Pancreas (tissue), 10 donors: ENCODE measurements around the gene KDM4B. TPM values are rescaled to one million over a fixed set of nuclear protein-coding genes. Genes with fewer than 3 reads are reported as not detected.
A peak's percentile ranks its signal among the peaks of the same experiment; 100 is the strongest.

Source experiments
- ATAC-seq, 4 donors: fragments of 200-7000 bp; cut with Tn5 transposase; one replicate each; pipeline versions ENCODE4 v1.8.0 to v1.9.1; 2020; ENCODE audit warnings: mild to moderate bottlenecking in 4 of 4, moderate library complexity in 4 of 4
- DNase-seq, 6 donors: peaks; one replicate each; pipeline ENCODE4 v3.0.0-alpha.2; 2020
- FAIRE-seq: peaks from 2 replicates; lab custom pipeline; 2012; peaks lifted over from hg19 to GRCh38; lab: Jason Lieb, UNC
- H3K27ac ChIP-seq, 4 donors: fragments of 200-600 bp; sonication (generic); 1 replicate in 3 of 4; 2 replicates in 1 of 4; pipeline versions ENCODE4 v1.5.0 to v1.8.0; 2020
- H3K27me3 ChIP-seq, 4 donors: fragments of 200-600 bp; one replicate each; pipeline ENCODE4 v1.8.0; 2021
- H3K36me3 ChIP-seq, 3 donors: fragments of 200-600 bp; sonication (generic) in 1 of 3; one replicate each; pipeline versions ENCODE4 v1.5.0 to v1.8.0; 2020 to 2021
- H3K4me1 ChIP-seq, 3 donors: fragments of 200-600 bp; one replicate each; pipeline ENCODE4 v1.8.0; 2021
- H3K4me3 ChIP-seq, 4 donors: fragments of 200-600 bp; sonication (generic) in 2 of 4; one replicate each; pipeline versions ENCODE4 v1.5.0 to v1.8.0; 2020 to 2021
- H3K9me3 ChIP-seq, 4 donors: fragments of 200-600 bp; one replicate each; pipeline ENCODE4 v1.8.0; 2021
- WGBS, 2 donors: extraction: QIAGEN DNeasy Blood & Tissue Kit; methylation state at CpG; one replicate each; pipeline ENCODE4 v1.1.7; 2013; 5-methylcytosine and 5-hydroxymethylcytosine counted together
- intact Hi-C, 3 donors: fragments of 100-400 bp; cut with DNase I; formaldehyde crosslinking; loops; one replicate each; pipeline versions ENCODE4 v1.11.1 to v1.14.2; 2022
- polyA plus RNA-seq, 2 donors: library from polyadenylated mRNA; stranded (reverse); fragments of 200-250 nt; gene quantifications; one replicate each; pipeline ENCODE4 v1.2.3, GENCODE V29; 2013
- total RNA-seq, 6 donors: library from RNA; stranded (reverse); fragmentation: NEBNext Ultra II Directional in 4 of 6; extraction: Animal tissue kit (Norgen Biotek cat#: 25700) in 4 of 6; gene quantifications; one replicate each; pipeline versions ENCODE4 v1.2.1 to v1.2.4, GENCODE V29; 2021 to 2023
- TF ChIP-seq, protein P1 (sequence below), 4 donors: fragments of 200-600 bp; sonication (generic) in 3 of 4; IDR thresholded peaks; one replicate each; pipeline versions ENCODE4 v1.5.0 to v1.8.0; 2021; ENCODE audit warnings: antibody characterized with exemption in 4 of 4
- donor health status: healthy with polysubstance abuse.
- donor health status: DM: no; HTN: no; CAD: no; lungs with moderate emphysema.
- donor health status: DM: no; HTN: no; CAD: no.
- donor health status: control.
- donor health status: control.
- donor health status: Bipolar disorder and iron deficiency.
- donor health status: DM: yes; HTN: yes; CAD: no.
- donor health status: DM: no; HTN: no; CAD: no.
- donor health status: DM: no; HTN: no; CAD: no.
- donor health status: DM: yes; HTN: yes; CAD: no.

Gene KDM4B
- total and polyA plus RNA-seq, 8 donors: 13.8 to 24.0 (median 18.5) TPM

DNA sequence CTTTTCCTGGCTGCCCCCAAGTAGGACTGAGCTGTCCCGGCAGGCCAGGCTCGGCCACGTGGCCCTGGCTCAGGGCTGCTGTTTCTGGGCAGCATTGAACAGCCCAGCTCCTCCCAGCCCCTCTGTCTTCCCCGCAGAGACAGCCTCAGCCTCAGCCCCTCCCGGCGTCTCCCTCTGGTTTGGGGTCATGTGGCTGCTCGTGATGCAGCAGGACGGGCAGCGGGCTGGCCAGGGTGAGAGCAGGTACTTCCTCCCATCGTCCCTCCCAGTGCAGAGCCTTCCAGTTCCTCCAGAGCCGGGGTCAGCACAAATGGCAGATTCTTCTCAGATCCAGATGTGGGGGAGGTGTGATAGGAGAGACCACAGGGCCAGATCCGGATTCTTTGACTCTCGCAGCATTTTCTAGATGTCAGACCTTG, 114.6 kb downstream of the KDM4B start:
- H3K4me1 ChIP-seq: no peaks in the 10 kb centered on the region
- DNase-seq (peak in 2 of 6 donors; percentile 56 to 71), ATAC-seq (peak in 2 of 4 donors; percentile 4 to 33), FAIRE-seq (no peak)
- H3K4me3 ChIP-seq: no peak overlapping the region
- H3K27ac ChIP-seq: no peak overlapping the region
- WGBS, 2 donors: 82 to 90% methylated on average over 13 of the region's 13 CpGs
- TF ChIP-seq, protein P1, sequence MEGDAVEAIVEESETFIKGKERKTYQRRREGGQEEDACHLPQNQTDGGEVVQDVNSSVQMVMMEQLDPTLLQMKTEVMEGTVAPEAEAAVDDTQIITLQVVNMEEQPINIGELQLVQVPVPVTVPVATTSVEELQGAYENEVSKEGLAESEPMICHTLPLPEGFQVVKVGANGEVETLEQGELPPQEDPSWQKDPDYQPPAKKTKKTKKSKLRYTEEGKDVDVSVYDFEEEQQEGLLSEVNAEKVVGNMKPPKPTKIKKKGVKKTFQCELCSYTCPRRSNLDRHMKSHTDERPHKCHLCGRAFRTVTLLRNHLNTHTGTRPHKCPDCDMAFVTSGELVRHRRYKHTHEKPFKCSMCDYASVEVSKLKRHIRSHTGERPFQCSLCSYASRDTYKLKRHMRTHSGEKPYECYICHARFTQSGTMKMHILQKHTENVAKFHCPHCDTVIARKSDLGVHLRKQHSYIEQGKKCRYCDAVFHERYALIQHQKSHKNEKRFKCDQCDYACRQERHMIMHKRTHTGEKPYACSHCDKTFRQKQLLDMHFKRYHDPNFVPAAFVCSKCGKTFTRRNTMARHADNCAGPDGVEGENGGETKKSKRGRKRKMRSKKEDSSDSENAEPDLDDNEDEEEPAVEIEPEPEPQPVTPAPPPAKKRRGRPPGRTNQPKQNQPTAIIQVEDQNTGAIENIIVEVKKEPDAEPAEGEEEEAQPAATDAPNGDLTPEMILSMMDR (IDR thresholded peaks at IDR 0.05): no peak
- H3K27me3 ChIP-seq: no peaks in the 10 kb centered on the region
- intact Hi-C loops: no loop called here
- no peaks in the 10 kb centered on the region for H3K9me3 ChIP-seq
- peaks cover 0 to 16% (median 0%) of the 10 kb centered on the region in 3 donors for H3K36me3 ChIP-seq

DNA sequence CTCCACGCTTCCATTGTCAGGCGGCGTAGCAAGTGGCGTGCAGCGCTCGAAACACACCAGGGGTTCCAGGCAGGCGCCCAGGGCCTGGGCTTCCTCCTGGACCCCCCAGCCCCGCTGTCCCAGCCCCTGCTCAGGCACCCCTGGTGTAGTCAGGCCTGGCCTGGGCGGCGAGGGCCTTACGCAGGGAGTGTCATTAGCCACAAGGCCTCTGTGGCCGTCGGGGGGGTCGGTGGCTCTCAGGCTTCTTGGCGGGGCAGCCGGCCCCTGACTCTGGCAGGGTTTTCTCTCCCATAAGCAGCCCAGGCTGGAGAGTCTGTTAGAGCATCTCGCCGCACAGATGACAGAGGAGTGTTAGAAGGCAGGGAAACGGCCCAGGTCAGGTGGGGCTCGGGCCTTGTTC, 116.7 kb downstream of the KDM4B start:
- no peak overlapping the region for H3K27ac ChIP-seq
- intact Hi-C loops: no loop called here
- no peaks in the 10 kb centered on the region for H3K27me3 ChIP-seq
- 95 to 96% methylated on average over 20 of the region's 20 CpGs for WGBS, 2 donors
- no peak for ATAC-seq
- H3K4me1 ChIP-seq: no peaks in the 10 kb centered on the region
- H3K4me3 ChIP-seq: no peak overlapping the region
- peaks cover 0 to 16% (median 0%) of the 10 kb centered on the region in 3 donors for H3K36me3 ChIP-seq
- peak in 1 of 6 donors; percentile 75 for DNase-seq
- TF ChIP-seq, protein P1 (IDR thresholded peaks at IDR 0.05): no peak
- no peak for FAIRE-seq
- no peaks in the 10 kb centered on the region for H3K9me3 ChIP-seq

DNA sequence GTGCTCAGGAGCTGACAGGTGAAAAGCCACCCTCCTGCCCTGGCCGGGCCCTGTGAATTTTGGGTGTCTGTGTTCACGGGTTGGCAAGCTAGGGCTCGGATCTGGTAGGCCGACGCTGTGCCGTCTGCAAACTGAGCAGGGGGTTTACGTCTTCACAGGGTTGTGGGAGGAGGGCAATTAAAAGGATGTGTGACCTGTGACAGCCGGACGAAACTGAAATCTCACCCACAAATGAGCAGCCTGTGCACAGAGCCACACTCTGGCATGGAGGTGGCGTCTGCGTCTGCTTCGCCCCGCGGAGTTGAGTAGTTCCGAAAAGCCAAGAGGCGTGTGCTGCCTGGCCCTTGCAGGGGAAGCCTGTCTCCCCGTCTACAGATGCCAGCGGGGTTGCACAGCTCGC, 117.3 kb downstream of the KDM4B start:
- intact Hi-C loops: no loop called here
- no peaks in the 10 kb centered on the region for H3K9me3 ChIP-seq
- H3K4me3 ChIP-seq: no peak overlapping the region
- TF ChIP-seq, protein P1 (IDR thresholded peaks at IDR 0.05): no peak
- WGBS, 2 donors: 94 to 97% methylated on average over 19 of the region's 19 CpGs
- H3K4me1 ChIP-seq: peaks cover 0 to under 1% (median 0%) of the 10 kb centered on the region in 3 donors
- no peak for FAIRE-seq
- no peak for DNase-seq
- peaks cover 0 to 16% (median 0%) of the 10 kb centered on the region in 3 donors for H3K36me3 ChIP-seq
- ATAC-seq: no peak
- no peaks in the 10 kb centered on the region for H3K27me3 ChIP-seq
- H3K27ac ChIP-seq: no peak overlapping the region

DNA sequence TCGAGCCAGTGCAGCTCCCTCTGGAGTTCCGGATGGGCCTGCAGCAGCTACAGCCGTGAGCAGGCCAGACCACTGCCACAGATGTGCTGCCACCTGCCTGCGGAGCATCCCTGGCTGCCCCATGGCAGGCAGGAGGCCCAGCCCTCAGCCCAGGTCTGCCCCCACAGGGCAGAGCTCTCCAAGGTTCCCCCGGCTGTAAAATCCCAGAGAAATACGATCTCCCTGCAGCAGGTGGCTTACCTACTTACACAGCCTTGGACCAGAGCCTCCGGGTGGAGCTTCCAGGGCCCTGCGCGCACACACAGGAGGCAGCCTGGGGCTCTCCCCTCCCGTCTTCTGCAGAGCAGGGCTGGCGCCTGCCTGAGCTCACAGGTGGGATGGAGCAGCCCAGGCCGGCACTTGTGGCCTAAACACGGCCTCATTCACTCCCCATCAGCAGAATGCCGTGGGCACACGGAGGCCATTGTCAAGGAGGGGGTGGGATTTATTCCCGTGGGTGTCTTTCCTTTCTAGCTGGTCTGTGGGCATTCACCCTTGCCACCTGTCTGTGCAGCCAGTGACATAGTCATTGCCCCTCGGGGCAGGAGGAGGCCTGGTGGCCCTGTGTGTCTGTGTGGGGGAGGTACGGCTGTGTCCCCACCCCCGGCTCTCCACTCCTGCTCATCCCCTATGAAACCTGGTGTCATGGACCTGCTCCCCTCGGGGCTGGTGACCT, 118.0 kb downstream of the KDM4B start:
- ATAC-seq: peak in 3 of 4 donors; percentile 42 to 88 (median 55)
- Histone ChIP-seq H3K36me3 (peaks cover 0 to 15% (median 0%) of the 10 kb centered on the region in 3 donors), H3K27me3 (no peaks in the 10 kb centered on the region), H3K9me3 (no peaks in the 10 kb centered on the region), H3K4me3 (no peak overlapping the region), H3K4me1 (peaks cover 0 to 3% (median 0%) of the 10 kb centered on the region in 3 donors), H3K27ac (no peak overlapping the region)
- TF ChIP-seq, protein P1 (IDR thresholded peaks at IDR 0.05): peak in 1 of 4 donors; percentile 15
- FAIRE-seq: no peak
- peak in 1 of 6 donors; percentile 89 for DNase-seq
- 85 to 87% methylated on average over 19 to 20 of the region's 20 CpGs for WGBS, 2 donors
- intact Hi-C loops: no loop called here

DNA sequence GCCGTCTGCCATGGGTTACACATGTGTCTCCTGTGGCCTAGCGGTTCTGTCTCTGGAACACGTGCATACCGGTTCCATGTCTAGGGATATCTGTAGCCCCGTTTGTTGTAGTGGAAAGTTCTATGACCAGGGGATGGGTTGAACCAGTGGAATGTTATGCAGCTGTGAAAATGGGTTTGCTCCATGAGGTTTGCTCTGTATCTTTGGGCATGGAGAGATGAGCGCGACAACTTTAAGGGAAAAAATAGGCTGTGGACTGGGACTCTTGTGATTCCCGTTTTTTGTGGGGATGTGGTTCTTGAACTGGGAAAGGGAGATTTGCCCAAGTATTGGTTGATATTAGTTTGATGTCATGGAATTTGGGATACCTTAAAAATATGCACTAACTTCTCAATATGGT, 120.4 kb downstream of the KDM4B start:
- peaks cover 0 to 12% (median 0%) of the 10 kb centered on the region in 3 donors for H3K4me1 ChIP-seq
- FAIRE-seq (no peak), ATAC-seq (no peak), DNase-seq (no peak)
- TF ChIP-seq, protein P1 (IDR thresholded peaks at IDR 0.05): no peak
- H3K27me3 ChIP-seq: no peaks in the 10 kb centered on the region
- H3K4me3 ChIP-seq: no peak overlapping the region
- no peaks in the 10 kb centered on the region for H3K36me3 ChIP-seq
- intact Hi-C loops: no loop called here
- 94 to 95% methylated on average over 8 of the region's 8 CpGs for WGBS, 2 donors
- H3K27ac ChIP-seq: no peak overlapping the region
- H3K9me3 ChIP-seq: no peaks in the 10 kb centered on the region
